Measurements from ENCODE around the gene LRRC52.

Gene LRRC52

DNA sequence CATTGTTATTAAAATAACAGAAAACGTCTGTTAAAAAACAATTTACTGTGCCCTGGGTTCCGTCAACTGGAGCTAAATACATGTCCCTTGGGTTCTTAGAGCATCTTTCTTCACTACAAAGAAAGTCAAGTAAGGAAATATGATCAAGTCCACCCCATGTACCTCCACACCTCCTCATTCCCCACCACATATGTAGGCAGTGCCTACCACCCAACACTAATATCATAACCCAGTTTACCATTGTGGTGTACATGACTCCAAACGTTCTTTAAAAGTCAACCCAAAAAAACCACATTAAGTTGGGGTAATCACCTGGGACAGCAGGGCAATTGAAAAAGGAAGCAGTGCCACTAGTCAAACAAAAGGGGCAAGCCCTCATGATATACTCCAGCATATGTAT lies 7.8 kb upstream of the LRRC52 start:
- Histone ChIP-seq H3K9ac (ENCODE audit: low read depth, low read length, poor library complexity, severe bottlenecking) (no peak overlapping the region), H2AFZ (ENCODE audit: low read length) (no peak overlapping the region), H3K4me1 (ENCODE audit: insufficient read depth, low read length, poor library complexity, severe bottlenecking) (no peaks in the 10 kb centered on the region), H3K27me3 (ENCODE audit: insufficient read depth, low read length, poor library complexity, severe bottlenecking) (no peaks in the 10 kb centered on the region), H4K20me1 (ENCODE audit: insufficient read depth, low read length, poor library complexity, severe bottlenecking) (no peaks in the 10 kb centered on the region), H3K9me3 (ENCODE audit: insufficient read depth, low read depth, low read length) (no peaks in the 10 kb centered on the region), H3K4me2 (ENCODE audit: low read depth, low read length, poor library complexity, severe bottlenecking) (no peak overlapping the region), H3K79me2 (ENCODE audit: insufficient read depth, low read length) (no peaks in the 10 kb centered on the region), H3F3A (ENCODE audit: low read depth) (no peaks in the 10 kb centered on the region), H3K36me3 (ENCODE audit: insufficient read depth, low read length) (no peaks in the 10 kb centered on the region), H3K9me2 (replicated peaks; ENCODE audit: low read depth, low read length) (no peaks in the 10 kb centered on the region), H3K4me3 (ENCODE audit: low read length, poor library complexity, severe bottlenecking) (no peak overlapping the region)
- TF ChIP-seq, protein P1, sequence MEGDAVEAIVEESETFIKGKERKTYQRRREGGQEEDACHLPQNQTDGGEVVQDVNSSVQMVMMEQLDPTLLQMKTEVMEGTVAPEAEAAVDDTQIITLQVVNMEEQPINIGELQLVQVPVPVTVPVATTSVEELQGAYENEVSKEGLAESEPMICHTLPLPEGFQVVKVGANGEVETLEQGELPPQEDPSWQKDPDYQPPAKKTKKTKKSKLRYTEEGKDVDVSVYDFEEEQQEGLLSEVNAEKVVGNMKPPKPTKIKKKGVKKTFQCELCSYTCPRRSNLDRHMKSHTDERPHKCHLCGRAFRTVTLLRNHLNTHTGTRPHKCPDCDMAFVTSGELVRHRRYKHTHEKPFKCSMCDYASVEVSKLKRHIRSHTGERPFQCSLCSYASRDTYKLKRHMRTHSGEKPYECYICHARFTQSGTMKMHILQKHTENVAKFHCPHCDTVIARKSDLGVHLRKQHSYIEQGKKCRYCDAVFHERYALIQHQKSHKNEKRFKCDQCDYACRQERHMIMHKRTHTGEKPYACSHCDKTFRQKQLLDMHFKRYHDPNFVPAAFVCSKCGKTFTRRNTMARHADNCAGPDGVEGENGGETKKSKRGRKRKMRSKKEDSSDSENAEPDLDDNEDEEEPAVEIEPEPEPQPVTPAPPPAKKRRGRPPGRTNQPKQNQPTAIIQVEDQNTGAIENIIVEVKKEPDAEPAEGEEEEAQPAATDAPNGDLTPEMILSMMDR (conservative IDR thresholded peaks at IDR 0.05; ENCODE audit: low read length): no peak
- no peak for TF ChIP-seq EZH2phosphoT487 (IDR thresholded peaks at IDR 0.05; ENCODE audit: borderline replicate concordance)

- Histone ChIP-seq H3K9ac (ENCODE audit: low read depth, low read length, poor library complexity, severe bottlenecking) (no peak overlapping the region), H3K9me3 (ENCODE audit: insufficient read depth, low read depth, low read length) (no peaks in the 10 kb centered on the region), H3F3A (ENCODE audit: low read depth) (no peaks in the 10 kb centered on the region), H3K4me3 (ENCODE audit: low read length, poor library complexity, severe bottlenecking) (no peak overlapping the region), H3K36me3 (ENCODE audit: insufficient read depth, low read length) (no peaks in the 10 kb centered on the region), H3K4me2 (ENCODE audit: low read depth, low read length, poor library complexity, severe bottlenecking) (no peak overlapping the region), H3K27me3 (ENCODE audit: insufficient read depth, low read length, poor library complexity, severe bottlenecking) (no peaks in the 10 kb centered on the region), H3K9me2 (replicated peaks; ENCODE audit: low read depth, low read length) (no peaks in the 10 kb centered on the region), H2AFZ (ENCODE audit: low read length) (no peak overlapping the region), H4K20me1 (ENCODE audit: insufficient read depth, low read length, poor library complexity, severe bottlenecking) (no peaks in the 10 kb centered on the region), H3K4me1 (ENCODE audit: insufficient read depth, low read length, poor library complexity, severe bottlenecking) (no peaks in the 10 kb centered on the region), H3K79me2 (ENCODE audit: insufficient read depth, low read length) (no peaks in the 10 kb centered on the region)
- TF ChIP-seq, protein P1 (conservative IDR thresholded peaks at IDR 0.05; ENCODE audit: low read length): no peak
- no peak for TF ChIP-seq EZH2phosphoT487 (IDR thresholded peaks at IDR 0.05; ENCODE audit: borderline replicate concordance)
Measured at GRCh38 chr1:165537356-165538109, 6.3 kb upstream of the LRRC52 start.

GRCh38 chr1:165539306-165539705 lies 4.5 kb upstream of the LRRC52 start:
- TF ChIP-seq, protein P1 (conservative IDR thresholded peaks at IDR 0.05; ENCODE audit: low read length): no peak
- no peak for TF ChIP-seq EZH2phosphoT487 (IDR thresholded peaks at IDR 0.05; ENCODE audit: borderline replicate concordance)
- Histone ChIP-seq H3K9me3 (ENCODE audit: insufficient read depth, low read depth, low read length) (no peaks in the 10 kb centered on the region), H3F3A (ENCODE audit: low read depth) (no peaks in the 10 kb centered on the region), H4K20me1 (ENCODE audit: insufficient read depth, low read length, poor library complexity, severe bottlenecking) (no peaks in the 10 kb centered on the region), H3K36me3 (ENCODE audit: insufficient read depth, low read length) (no peaks in the 10 kb centered on the region), H3K27me3 (ENCODE audit: insufficient read depth, low read length, poor library complexity, severe bottlenecking) (no peaks in the 10 kb centered on the region), H3K4me1 (ENCODE audit: insufficient read depth, low read length, poor library complexity, severe bottlenecking) (no peaks in the 10 kb centered on the region), H3K4me2 (ENCODE audit: low read depth, low read length, poor library complexity, severe bottlenecking) (no peak overlapping the region), H3K9me2 (replicated peaks; ENCODE audit: low read depth, low read length) (no peaks in the 10 kb centered on the region), H3K79me2 (ENCODE audit: insufficient read depth, low read length) (no peaks in the 10 kb centered on the region), H2AFZ (ENCODE audit: low read length) (no peak overlapping the region), H3K9ac (ENCODE audit: low read depth, low read length, poor library complexity, severe bottlenecking) (no peak overlapping the region), H3K4me3 (ENCODE audit: low read length, poor library complexity, severe bottlenecking) (no peak overlapping the region)
